SK-N-MC (cell line): Measurements from ENCODE around the gene PLAU.

Experiments
- EZH2 ChIP-seq: fragments of 200-600 bp; sonication (generic); IDR thresholded peaks from one replicate; pipeline ENCODE4 v1.6.1; 2017; ENCODE audit warnings: antibody characterized with exemption
- FOXP2 ChIP-seq: optimal IDR thresholded peaks from 2 replicates; pipeline ENCODE3; 2011; ENCODE audit warnings: mild to moderate bottlenecking, moderate library complexity; ENCODE audit not compliant: insufficient read depth; ENCODE audit errors: extremely low read length, control extremely low read depth
- POLR2AphosphoS5 ChIP-seq: IDR thresholded peaks from 2 replicates; pipeline ENCODE4 v1.6.1; 2012; ENCODE audit warnings: mild to moderate bottlenecking, low read depth, low read length, borderline replicate concordance

DNA sequence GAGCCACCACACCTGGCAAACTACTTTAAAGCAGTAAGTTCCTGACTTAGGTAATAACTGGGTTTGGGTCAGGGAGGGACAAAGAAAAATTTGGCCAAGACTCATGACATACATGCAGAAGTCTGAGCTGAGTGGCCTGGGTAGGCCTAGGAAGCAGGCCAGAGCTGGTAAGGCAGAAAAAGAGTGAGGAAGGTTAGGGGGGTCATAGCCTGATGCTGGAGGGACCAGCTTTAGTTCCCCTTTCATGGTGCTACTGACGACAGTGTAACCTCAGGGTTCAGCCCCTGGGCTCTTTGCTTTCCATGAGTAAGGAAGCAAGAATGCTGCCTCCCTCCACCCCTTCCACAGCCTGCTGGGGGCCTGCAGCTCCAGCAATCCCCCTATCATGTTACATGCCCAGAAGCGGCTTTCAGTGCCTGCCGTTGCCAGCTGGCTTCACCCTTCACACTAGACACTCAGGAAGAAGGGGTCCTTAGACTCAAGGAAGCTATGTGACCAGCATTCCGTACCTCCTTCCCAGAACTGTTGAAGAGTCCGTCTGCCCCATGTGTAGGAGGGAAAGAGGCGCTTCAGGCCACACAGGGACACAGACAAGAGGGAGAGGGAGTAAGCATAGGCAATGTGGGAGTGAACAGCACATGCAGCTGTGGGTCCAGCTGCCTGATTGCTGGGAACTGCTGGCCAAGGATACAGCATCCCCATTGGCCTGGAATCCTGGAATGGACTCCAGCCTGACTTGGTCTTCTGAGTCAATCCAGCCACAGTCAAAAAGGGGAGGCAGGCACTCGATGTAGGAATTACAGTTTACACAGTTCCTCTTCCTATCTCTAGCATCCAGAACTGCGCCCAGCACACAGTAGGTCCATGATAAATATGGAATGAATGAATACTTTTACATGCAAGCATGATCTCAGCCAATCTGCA lies 4.1 kb upstream of the PLAU start:
- TF ChIP-seq POLR2AphosphoS5 (no peak), EZH2 (no peak), FOXP2 (no peak)
